IPS-11a (cell line): ENCODE results near the gene RUSF1.
"Not testable (repeated sequence)": the region's sequence is repeated elsewhere in the genome, so short reads cannot be mapped to it uniquely, and the experiment has no call there.

Source experiments
- H3K4me3 ChIP-seq: one replicate; pipeline ENCODE4 v1.5.1; 2013; ENCODE audit warnings: low read depth, low read length, control low read depth

Gene RUSF1

GRCh38 chr16:31455601-31456314 is 52.4 kb downstream of the RUSF1 start:
- H3K4me3 ChIP-seq = no peak overlapping the region

- no peak overlapping the region for H3K4me3 ChIP-seq
These were observed 54.7 kb downstream of the RUSF1 start for GRCh38 chr16:31453255-31454204.

GRCh38 chr16:31452631-31453106 is 55.5 kb downstream of the RUSF1 start:
- no peak overlapping the region for H3K4me3 ChIP-seq

GRCh38 chr16:31451681-31452351 is 56.4 kb downstream of the RUSF1 start:
- no peak overlapping the region for H3K4me3 ChIP-seq

- H3K4me3 ChIP-seq = no peak overlapping the region
These were observed 57.0 kb downstream of the RUSF1 start for GRCh38 chr16:31451201-31451600.

GRCh38 chr16:31445931-31446330 is 62.3 kb downstream of the RUSF1 start:
- H3K4me3 ChIP-seq = not testable (repeated sequence)

- H3K4me3 ChIP-seq = no peak overlapping the region
These were observed 66.2 kb downstream of the RUSF1 start for GRCh38 chr16:31441956-31442355.

- H3K4me3 ChIP-seq = no peak overlapping the region
These were observed 67.5 kb downstream of the RUSF1 start for GRCh38 chr16:31440516-31441184.

GRCh38 chr16:31439519-31439918 is 68.7 kb downstream of the RUSF1 start:
- no peak overlapping the region for H3K4me3 ChIP-seq
